HEK293 (cell line): ENCODE data around the gene BCL2L11.

Experiments used
- CTCF ChIA-PET: fragments of 350-600 bp; formaldehyde crosslinking; extraction: SDS; loops from one replicate; lab custom pipeline; 2021; ENCODE audit warnings: antibody characterized with exemption; lab: Yijun Ruan, JAX
- POLR2A ChIA-PET: fragments of 300-600 bp; formaldehyde crosslinking; extraction: SDS; loops from one replicate; lab custom pipeline; 2020; ENCODE audit warnings: antibody characterized with exemption, inconsistent platforms; lab: Yijun Ruan, JAX
- H3K27ac ChIP-seq: fragments of 200-500 bp; sonication (Bioruptor generic); 2 replicates; pipeline ENCODE4 v1.5.1; 2014; ENCODE audit warnings: low read depth, low read length, control low read depth, inconsistent platforms; ENCODE audit errors: extremely low read depth
- H3K36me3 ChIP-seq, 2 experiments: fragments of 200-500 bp in 1 of 2; sonication (Bioruptor generic) in 1 of 2; 1 replicate in 1 of 2; 2 replicates in 1 of 2; pipeline ENCODE4 v1.5.1; 2014 to 2017; ENCODE audit warnings: inconsistent platforms in 2 of 2, low read length in 2 of 2; ENCODE audit not compliant: control insufficient read depth in 2 of 2, insufficient read depth in 1 of 2
- H3K4me1 ChIP-seq: fragments of 200-500 bp; sonication (Bioruptor generic); 2 replicates; pipeline ENCODE4 v1.5.1; 2014; ENCODE audit warnings: mild to moderate bottlenecking, low read length, inconsistent platforms; ENCODE audit not compliant: control insufficient read depth, insufficient read depth
- H3K4me3 ChIP-seq: 2 replicates; pipeline ENCODE4 v1.5.1; 2011; ENCODE audit warnings: low read depth, mild to moderate bottlenecking, control low read depth, low read length, moderate library complexity
- H3K9me3 ChIP-seq: fragments of 200-500 bp; sonication (Bioruptor generic); 2 replicates; pipeline ENCODE4 v1.5.1; 2014; ENCODE audit warnings: low read depth, low read length, inconsistent platforms; ENCODE audit not compliant: control insufficient read depth, insufficient read depth
- FEZF1 ChIP-seq: fragments of 450-650 bp; formaldehyde crosslinking; IDR thresholded peaks from 2 replicates; pipeline ENCODE4 v1.5.1; 2016; ENCODE audit warnings: missing biosample characterization, missing genetic modification characterization
- IKZF3 ChIP-seq: fragments of 450-650 bp; IDR thresholded peaks from 2 replicates; pipeline ENCODE4 v1.5.0; 2018; ENCODE audit warnings: missing biosample characterization, mild to moderate bottlenecking, missing genetic modification characterization, moderate library complexity
- KLF8 ChIP-seq: fragments of 450-650 bp; formaldehyde crosslinking; IDR thresholded peaks from 2 replicates; pipeline ENCODE4 v1.5.1; 2016; ENCODE audit warnings: missing biosample characterization, missing genetic modification characterization
- MYNN ChIP-seq: fragments of 450-650 bp; formaldehyde crosslinking; IDR thresholded peaks from 2 replicates; pipeline ENCODE4 v1.5.1; 2016; ENCODE audit warnings: missing biosample characterization, missing genetic modification characterization, borderline replicate concordance
- RBAK ChIP-seq: fragments of 450-650 bp; formaldehyde crosslinking; IDR thresholded peaks from 2 replicates; pipeline ENCODE4 v1.5.1; 2016; ENCODE audit warnings: missing biosample characterization, missing genetic modification characterization
- TCF7L2 ChIP-seq: IDR thresholded peaks from 2 replicates; pipeline ENCODE4 v1.6.1; 2011; ENCODE audit warnings: low read depth, mild to moderate bottlenecking, inconsistent platforms, low read length, moderate library complexity, borderline replicate concordance
- ZBTB8A ChIP-seq: fragments of 450-650 bp; formaldehyde crosslinking; IDR thresholded peaks from 2 replicates; pipeline ENCODE4 v1.5.1; 2016; ENCODE audit warnings: missing biosample characterization, missing genetic modification characterization
- ZNF133 ChIP-seq: fragments of 450-650 bp; formaldehyde crosslinking; IDR thresholded peaks from 2 replicates; pipeline ENCODE4 v1.5.1; 2016; ENCODE audit warnings: missing biosample characterization, missing genetic modification characterization
- ZNF214 ChIP-seq: fragments of 450-650 bp; formaldehyde crosslinking; IDR thresholded peaks from 2 replicates; pipeline ENCODE4 v1.5.1; 2017; ENCODE audit warnings: missing biosample characterization, mild to moderate bottlenecking, missing genetic modification characterization, borderline replicate concordance
- ZNF221 ChIP-seq: fragments of 450-650 bp; formaldehyde crosslinking; IDR thresholded peaks from 2 replicates; pipeline ENCODE4 v1.5.1; 2017; ENCODE audit warnings: missing biosample characterization, missing genetic modification characterization, borderline replicate concordance
- ZNF292 ChIP-seq: fragments of 450-650 bp; formaldehyde crosslinking; IDR thresholded peaks from 2 replicates; pipeline ENCODE4 v1.5.1; 2016; ENCODE audit warnings: low read depth, missing biosample characterization, missing genetic modification characterization, borderline replicate concordance
- ZNF302 ChIP-seq: fragments of 450-650 bp; formaldehyde crosslinking; IDR thresholded peaks from 2 replicates; pipeline ENCODE4 v1.5.1; 2016; ENCODE audit warnings: missing biosample characterization, missing genetic modification characterization, low read depth
- ZNF558 ChIP-seq: fragments of 450-650 bp; formaldehyde crosslinking; IDR thresholded peaks from 2 replicates; pipeline ENCODE4 v1.5.1; 2016; ENCODE audit warnings: missing biosample characterization, missing genetic modification characterization
- ZNF623 ChIP-seq: fragments of 450-650 bp; formaldehyde crosslinking; IDR thresholded peaks from 2 replicates; pipeline ENCODE4 v1.5.1; 2016; ENCODE audit warnings: missing biosample characterization, missing genetic modification characterization
- ZNF624 ChIP-seq: fragments of 450-650 bp; formaldehyde crosslinking; IDR thresholded peaks from 2 replicates; pipeline ENCODE4 v1.5.1; 2017; ENCODE audit warnings: missing biosample characterization, missing genetic modification characterization
- ZNF626 ChIP-seq: fragments of 450-650 bp; sonication (Bioruptor Pico); formaldehyde crosslinking; IDR thresholded peaks from 2 replicates; pipeline ENCODE4 v1.5.1; 2018; ENCODE audit warnings: missing biosample characterization, missing genetic modification characterization, inconsistent platforms
- ZNF670 ChIP-seq: fragments of 450-650 bp; formaldehyde crosslinking; IDR thresholded peaks from 2 replicates; pipeline ENCODE4 v1.5.1; 2016; ENCODE audit warnings: missing biosample characterization, missing genetic modification characterization, low read depth
- ZNF837 ChIP-seq: fragments of 450-650 bp; formaldehyde crosslinking; IDR thresholded peaks from 2 replicates; pipeline ENCODE4 v1.5.1; 2016; ENCODE audit warnings: missing biosample characterization, missing genetic modification characterization
- TF ChIP-seq, protein P1 (sequence below): fragments of 450-650 bp; formaldehyde crosslinking; IDR thresholded peaks from 2 replicates; pipeline ENCODE4 v1.5.1; 2016; ENCODE audit warnings: missing biosample characterization, missing genetic modification characterization
- TF ChIP-seq, protein P2 (sequence below): fragments of 450-650 bp; formaldehyde crosslinking; IDR thresholded peaks from 2 replicates; pipeline ENCODE4 v1.5.1; 2016; ENCODE audit warnings: missing biosample characterization, missing genetic modification characterization
- TF ChIP-seq, protein P3 (sequence below): fragments of 450-650 bp; formaldehyde crosslinking; IDR thresholded peaks from 2 replicates; pipeline ENCODE4 v1.5.1; 2016; ENCODE audit warnings: missing biosample characterization, missing genetic modification characterization
- TF ChIP-seq, protein P4 (sequence below): fragments of 450-650 bp; formaldehyde crosslinking; IDR thresholded peaks from 2 replicates; pipeline ENCODE4 v1.5.1; 2017; ENCODE audit warnings: missing biosample characterization, missing genetic modification characterization

BCL2L11 gene

DNA sequence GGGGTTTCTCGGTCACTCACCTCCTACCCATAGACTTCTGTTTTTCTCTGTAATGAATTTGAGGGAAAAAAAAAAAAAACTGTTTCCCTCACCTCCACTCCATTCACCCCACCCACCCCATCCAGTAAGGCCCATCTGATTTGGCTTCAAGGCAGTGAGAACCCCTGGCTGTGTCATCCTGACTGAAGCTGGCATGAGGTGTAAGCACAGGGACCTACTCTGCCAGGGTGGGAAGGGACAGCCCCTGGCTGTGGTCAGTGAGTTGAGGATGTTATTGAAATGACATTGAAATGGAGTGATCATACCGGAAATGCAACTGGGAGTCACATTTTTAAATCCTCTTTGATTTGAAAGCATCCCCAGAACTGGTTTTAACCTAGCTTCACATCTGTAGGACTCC lies 19.1 kb upstream of the BCL2L11 start (continued):
- TF ChIP-seq, protein P1, sequence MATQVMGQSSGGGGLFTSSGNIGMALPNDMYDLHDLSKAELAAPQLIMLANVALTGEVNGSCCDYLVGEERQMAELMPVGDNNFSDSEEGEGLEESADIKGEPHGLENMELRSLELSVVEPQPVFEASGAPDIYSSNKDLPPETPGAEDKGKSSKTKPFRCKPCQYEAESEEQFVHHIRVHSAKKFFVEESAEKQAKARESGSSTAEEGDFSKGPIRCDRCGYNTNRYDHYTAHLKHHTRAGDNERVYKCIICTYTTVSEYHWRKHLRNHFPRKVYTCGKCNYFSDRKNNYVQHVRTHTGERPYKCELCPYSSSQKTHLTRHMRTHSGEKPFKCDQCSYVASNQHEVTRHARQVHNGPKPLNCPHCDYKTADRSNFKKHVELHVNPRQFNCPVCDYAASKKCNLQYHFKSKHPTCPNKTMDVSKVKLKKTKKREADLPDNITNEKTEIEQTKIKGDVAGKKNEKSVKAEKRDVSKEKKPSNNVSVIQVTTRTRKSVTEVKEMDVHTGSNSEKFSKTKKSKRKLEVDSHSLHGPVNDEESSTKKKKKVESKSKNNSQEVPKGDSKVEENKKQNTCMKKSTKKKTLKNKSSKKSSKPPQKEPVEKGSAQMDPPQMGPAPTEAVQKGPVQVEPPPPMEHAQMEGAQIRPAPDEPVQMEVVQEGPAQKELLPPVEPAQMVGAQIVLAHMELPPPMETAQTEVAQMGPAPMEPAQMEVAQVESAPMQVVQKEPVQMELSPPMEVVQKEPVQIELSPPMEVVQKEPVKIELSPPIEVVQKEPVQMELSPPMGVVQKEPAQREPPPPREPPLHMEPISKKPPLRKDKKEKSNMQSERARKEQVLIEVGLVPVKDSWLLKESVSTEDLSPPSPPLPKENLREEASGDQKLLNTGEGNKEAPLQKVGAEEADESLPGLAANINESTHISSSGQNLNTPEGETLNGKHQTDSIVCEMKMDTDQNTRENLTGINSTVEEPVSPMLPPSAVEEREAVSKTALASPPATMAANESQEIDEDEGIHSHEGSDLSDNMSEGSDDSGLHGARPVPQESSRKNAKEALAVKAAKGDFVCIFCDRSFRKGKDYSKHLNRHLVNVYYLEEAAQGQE (tag by site-specific recombination): no peak
- TF ChIP-seq, protein P2, sequence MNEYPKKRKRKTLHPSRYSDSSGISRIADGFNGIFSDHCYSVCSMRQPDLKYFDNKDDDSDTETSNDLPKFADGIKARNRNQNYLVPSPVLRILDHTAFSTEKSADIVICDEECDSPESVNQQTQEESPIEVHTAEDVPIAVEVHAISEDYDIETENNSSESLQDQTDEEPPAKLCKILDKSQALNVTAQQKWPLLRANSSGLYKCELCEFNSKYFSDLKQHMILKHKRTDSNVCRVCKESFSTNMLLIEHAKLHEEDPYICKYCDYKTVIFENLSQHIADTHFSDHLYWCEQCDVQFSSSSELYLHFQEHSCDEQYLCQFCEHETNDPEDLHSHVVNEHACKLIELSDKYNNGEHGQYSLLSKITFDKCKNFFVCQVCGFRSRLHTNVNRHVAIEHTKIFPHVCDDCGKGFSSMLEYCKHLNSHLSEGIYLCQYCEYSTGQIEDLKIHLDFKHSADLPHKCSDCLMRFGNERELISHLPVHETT: no peak
- no peak for TF ChIP-seq ZNF302

DNA sequence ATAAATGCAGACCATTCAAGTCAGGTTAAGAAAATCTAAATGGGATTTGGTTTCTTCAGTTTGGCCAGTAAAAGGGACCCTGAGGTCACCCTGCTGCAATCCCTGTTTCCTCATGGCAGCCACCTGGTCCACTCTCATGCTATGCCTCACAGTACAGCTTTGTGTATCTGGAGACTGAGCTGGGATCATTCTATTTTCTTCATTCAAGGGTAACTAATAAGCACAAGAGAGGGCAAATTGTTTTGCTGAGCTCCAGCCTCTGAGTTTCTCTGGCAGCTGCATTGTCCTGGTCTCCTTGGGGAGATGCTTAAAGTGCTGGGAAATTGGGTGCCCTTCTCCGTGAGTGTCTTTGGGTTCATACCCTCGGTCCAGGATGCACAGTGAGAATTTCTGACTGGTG lies 18.5 kb upstream of the BCL2L11 start:
- ChIA-PET CTCF (no interaction called here), POLR2A (no interaction called here)
- Histone ChIP-seq H3K4me3 (no peak overlapping the region), H3K4me1 (peaks cover 3% of the 10 kb centered on the region; the same call in 1 of the 2 replicates), H3K27ac (no peak overlapping the region), H3K36me3 (no peaks in the 10 kb centered on the region), H3K9me3 (no peaks in the 10 kb centered on the region)
- TF ChIP-seq ZNF292 (tag by site-specific recombination) (no peak), TCF7L2 (no peak)

DNA sequence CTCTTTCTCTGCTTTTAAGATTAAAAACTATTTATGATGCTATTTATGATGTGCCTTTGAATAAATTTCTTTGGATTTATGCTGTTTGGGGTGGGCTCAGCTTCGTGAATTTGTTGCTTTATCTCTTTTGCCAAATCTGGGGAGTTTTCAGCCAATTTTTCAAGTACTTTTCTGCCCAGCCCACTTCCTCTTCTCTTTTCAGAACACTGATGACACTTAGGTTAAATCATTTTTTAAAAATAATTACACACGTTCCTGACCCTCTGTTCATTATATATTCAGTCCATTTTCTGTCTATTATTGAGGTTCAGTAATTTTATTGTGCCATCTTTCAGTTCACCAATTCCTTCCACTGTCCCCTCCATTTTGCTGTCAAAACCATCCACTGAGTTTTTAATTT lies 14.8 kb upstream of the BCL2L11 start:
- Histone ChIP-seq H3K4me3 (no peak overlapping the region), H3K27ac (no peak overlapping the region), H3K9me3 (no peaks in the 10 kb centered on the region), H3K36me3 (no peaks in the 10 kb centered on the region), H3K4me1 (no peaks in the 10 kb centered on the region)
- POLR2A ChIA-PET: no interaction called here
- CTCF ChIA-PET: interaction anchor here (0.6 kb wide), 1 partner anchor 28 kb away, joined by 3 read pairs; no protein-coding TSS in a partner anchor
- TF ChIP-seq ZNF623: no peak
- no peak for TF ChIP-seq ZNF133 (tag by site-specific recombination)
- TF ChIP-seq ZBTB8A (tag by site-specific recombination): no peak
- no peak for TF ChIP-seq ZNF221
- no peak for TF ChIP-seq IKZF3

DNA sequence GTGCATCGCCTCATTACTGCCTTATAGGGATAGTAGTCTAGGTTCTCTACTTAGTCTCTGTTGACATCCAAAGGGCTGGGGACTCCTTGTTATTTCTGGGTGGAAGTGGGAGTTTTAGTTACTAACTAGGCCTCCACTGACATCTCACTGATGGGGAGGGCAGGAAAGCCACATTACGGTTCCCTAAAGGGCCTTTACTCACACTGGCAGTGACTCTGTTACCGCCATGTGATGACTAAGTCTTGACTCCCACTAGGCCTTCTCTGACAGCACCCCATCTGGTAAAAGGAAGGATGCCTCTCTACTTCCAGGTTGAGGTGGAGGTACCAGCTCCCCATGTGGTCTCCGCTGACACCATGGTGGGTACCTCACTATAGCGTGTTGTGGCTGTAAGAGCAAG lies 14.0 kb upstream of the BCL2L11 start:
- POLR2A ChIA-PET: no interaction called here
- Histone ChIP-seq H3K4me3 (no peak overlapping the region), H3K9me3 (no peaks in the 10 kb centered on the region), H3K36me3 (no peaks in the 10 kb centered on the region), H3K4me1 (no peaks in the 10 kb centered on the region), H3K27ac (no peak overlapping the region)
- CTCF ChIA-PET: interaction anchor here (0.6 kb wide), 1 partner anchor 27 kb away, joined by 3 read pairs; no protein-coding TSS in a partner anchor
- no peak for TF ChIP-seq ZNF626
- TF ChIP-seq KLF8: no peak
- TF ChIP-seq ZNF214 (tag by site-specific recombination): no peak
- TF ChIP-seq FEZF1 (tag by site-specific recombination): no peak
- TF ChIP-seq, protein P3, sequence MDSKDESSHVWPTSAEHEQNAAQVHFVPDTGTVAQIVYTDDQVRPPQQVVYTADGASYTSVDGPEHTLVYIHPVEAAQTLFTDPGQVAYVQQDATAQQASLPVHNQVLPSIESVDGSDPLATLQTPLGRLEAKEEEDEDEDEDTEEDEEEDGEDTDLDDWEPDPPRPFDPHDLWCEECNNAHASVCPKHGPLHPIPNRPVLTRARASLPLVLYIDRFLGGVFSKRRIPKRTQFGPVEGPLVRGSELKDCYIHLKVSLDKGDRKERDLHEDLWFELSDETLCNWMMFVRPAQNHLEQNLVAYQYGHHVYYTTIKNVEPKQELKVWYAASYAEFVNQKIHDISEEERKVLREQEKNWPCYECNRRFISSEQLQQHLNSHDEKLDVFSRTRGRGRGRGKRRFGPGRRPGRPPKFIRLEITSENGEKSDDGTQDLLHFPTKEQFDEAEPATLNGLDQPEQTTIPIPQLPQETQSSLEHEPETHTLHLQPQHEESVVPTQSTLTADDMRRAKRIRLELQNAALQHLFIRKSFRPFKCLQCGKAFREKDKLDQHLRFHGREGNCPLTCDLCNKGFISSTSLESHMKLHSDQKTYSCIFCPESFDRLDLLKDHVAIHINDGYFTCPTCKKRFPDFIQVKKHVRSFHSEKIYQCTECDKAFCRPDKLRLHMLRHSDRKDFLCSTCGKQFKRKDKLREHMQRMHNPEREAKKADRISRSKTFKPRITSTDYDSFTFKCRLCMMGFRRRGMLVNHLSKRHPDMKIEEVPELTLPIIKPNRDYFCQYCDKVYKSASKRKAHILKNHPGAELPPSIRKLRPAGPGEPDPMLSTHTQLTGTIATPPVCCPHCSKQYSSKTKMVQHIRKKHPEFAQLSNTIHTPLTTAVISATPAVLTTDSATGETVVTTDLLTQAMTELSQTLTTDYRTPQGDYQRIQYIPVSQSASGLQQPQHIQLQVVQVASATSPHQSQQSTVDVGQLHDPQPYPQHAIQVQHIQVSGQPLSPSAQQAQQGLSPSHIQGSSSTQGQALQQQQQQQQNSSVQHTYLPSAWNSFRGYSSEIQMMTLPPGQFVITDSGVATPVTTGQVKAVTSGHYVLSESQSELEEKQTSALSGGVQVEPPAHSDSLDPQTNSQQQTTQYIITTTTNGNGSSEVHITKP (tag by site-specific recombination): no peak
- TF ChIP-seq MYNN (tag by site-specific recombination): no peak
- no peak for TF ChIP-seq ZNF837 (tag by site-specific recombination)
- no peak for TF ChIP-seq ZNF558 (tag by site-specific recombination)
- TF ChIP-seq ZNF670 (tag by site-specific recombination): no peak
- TF ChIP-seq, protein P4, sequence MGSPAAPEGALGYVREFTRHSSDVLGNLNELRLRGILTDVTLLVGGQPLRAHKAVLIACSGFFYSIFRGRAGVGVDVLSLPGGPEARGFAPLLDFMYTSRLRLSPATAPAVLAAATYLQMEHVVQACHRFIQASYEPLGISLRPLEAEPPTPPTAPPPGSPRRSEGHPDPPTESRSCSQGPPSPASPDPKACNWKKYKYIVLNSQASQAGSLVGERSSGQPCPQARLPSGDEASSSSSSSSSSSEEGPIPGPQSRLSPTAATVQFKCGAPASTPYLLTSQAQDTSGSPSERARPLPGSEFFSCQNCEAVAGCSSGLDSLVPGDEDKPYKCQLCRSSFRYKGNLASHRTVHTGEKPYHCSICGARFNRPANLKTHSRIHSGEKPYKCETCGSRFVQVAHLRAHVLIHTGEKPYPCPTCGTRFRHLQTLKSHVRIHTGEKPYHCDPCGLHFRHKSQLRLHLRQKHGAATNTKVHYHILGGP: no peak
- no peak for TF ChIP-seq RBAK
- no peak for TF ChIP-seq ZNF624 (tag by site-specific recombination)
